Measurements from ENCODE around the gene NHERF2. TPM values are rescaled to one million over a fixed set of nuclear protein-coding genes. Genes with fewer than 3 reads are reported as not detected.

Gene NHERF2
- polyA plus RNA-seq, 2 of the 4 experiments (the other 2 are of a cell fraction) = 32.3 to 35.0 TPM

GRCh38 chr16:2004795-2005517, 21.7 kb upstream of the NHERF2 start:
- peak overlapping the region; percentile 78; the same call in 1 of the 3 replicates for H3K4me2 ChIP-seq
- POLR2A ChIA-PET = interaction anchor here (1.0 to 1.7 kb wide), 2 partner anchors 34 to 40 kb away, joined by 4 to 11 read pairs; partner anchors contain the start of genes RPS2 and TBL3
- no peak overlapping the region for H3K4me3 ChIP-seq
- CTCF ChIA-PET = interaction anchor here (0.9 to 11.3 kb wide), 29 partner anchors 8 to 228 kb away, joined by 3 to 196 read pairs (median 7); partner anchors contain the start of genes GFER, NOXO1, PKD1 and RAB26
- no peak for DNase-seq (ENCODE audit: low read depth in 1 of 2, low spot score in 1 of 2)
- TF ChIP-seq MAZ (IDR thresholded peaks at IDR 0.05; ENCODE audit: borderline replicate concordance, low read depth, low read length) (no peak), ZNF302 (CRISPR knock-in tag; IDR thresholded peaks at IDR 0.05) (no peak), JUN (IDR thresholded peaks at IDR 0.05) (no peak), MAFK (IDR thresholded peaks at IDR 0.05; ENCODE audit: partially characterized antibody) (no peak), ZC3H11A (IDR thresholded peaks at IDR 0.05) (no peak), POLR2A (IDR thresholded peaks at IDR 0.05; ENCODE audit: low read length) (no peak), FOXS1 (CRISPR knock-in tag; IDR thresholded peaks at IDR 0.05) (no peak), REST (IDR thresholded peaks at IDR 0.05) (no peak), KDM5A (IDR thresholded peaks at IDR 0.05) (no peak), ESRRA (IDR thresholded peaks at IDR 0.05; ENCODE audit: borderline replicate concordance, low read length) (no peak)
- no peaks in the 10 kb centered on the region for H3K9me3 ChIP-seq
- H3K27ac ChIP-seq = peak overlapping the region in 1 of 2 experiments; percentile 71; a peak in 2 of 6 replicates
- ATAC-seq = no peak
- H3K4me1 ChIP-seq = peaks cover 49% of the 10 kb centered on the region
- 89% methylated on average over 30 of the region's 34 CpGs for WGBS (ENCODE audit: missing lambda C conversion rate)
- no peak for FAIRE-seq

GRCh38 chr16:2005646-2006045, 21.1 kb upstream of the NHERF2 start:
- TF ChIP-seq CEBPB (IDR thresholded peaks at IDR 0.05) = no peak
- peak; percentile 14; the same call in 1 of the 3 replicates for TF ChIP-seq CTCF (IDR thresholded peaks at IDR 0.05)
- TF ChIP-seq RAD21 (conservative IDR thresholded peaks at IDR 0.05 in 1 of 2, IDR thresholded peaks at IDR 0.05 in 1 of 2) = peak; percentile 43 to 62
- no peaks in the 10 kb centered on the region for H3K9me3 ChIP-seq
- H3K4me3 ChIP-seq = no peak overlapping the region
- ATAC-seq (peak in 1 of 2 experiments; percentile 9; a peak in 2 of 6 replicates), FAIRE-seq (no peak), DNase-seq (ENCODE audit: low read depth in 1 of 2, low spot score in 1 of 2) (peak in 1 of 2 experiments; percentile 64)
- CTCF ChIA-PET = interaction anchor here (0.9 to 11.3 kb wide), 13 partner anchors 8 to 146 kb away, joined by 3 to 196 read pairs (median 15); partner anchors contain the start of genes GFER, NOXO1, RAB26 and RNF151
- peaks cover 52% of the 10 kb centered on the region for H3K4me1 ChIP-seq
- 84% methylated on average over 11 of the region's 21 CpGs for WGBS (ENCODE audit: missing lambda C conversion rate)
- no peak overlapping the region for H3K4me2 ChIP-seq
- H3K27ac ChIP-seq = peak overlapping the region in 1 of 2 experiments; percentile 19; a peak in 1 of 6 replicates
- POLR2A ChIA-PET = no interaction called here

- no peak overlapping the region for H3K4me3 ChIP-seq
- 87% methylated on average over 8 of the region's 8 CpGs for WGBS (ENCODE audit: missing lambda C conversion rate)
- no peak overlapping the region for H3K4me2 ChIP-seq
- CTCF ChIA-PET = interaction anchor here (1.5 to 11.3 kb wide), 5 partner anchors 16 to 139 kb away, joined by 3 to 196 read pairs (median 52); partner anchors contain the start of genes GFER, NOXO1, RAB26 and RNF151
- DNase-seq (ENCODE audit: low read depth in 1 of 2, low spot score in 1 of 2) = no peak
- no peaks in the 10 kb centered on the region for H3K9me3 ChIP-seq
- POLR2A ChIA-PET = no interaction called here
- no peak for FAIRE-seq
- H3K27ac ChIP-seq = peak overlapping the region in 1 of 2 experiments; percentile 95; a peak in 2 of 6 replicates
- no peak for ATAC-seq
- H3K4me1 ChIP-seq = peaks cover 55% of the 10 kb centered on the region
- TF ChIP-seq RARB (CRISPR knock-in tag; IDR thresholded peaks at IDR 0.05) (no peak), HMGXB4 (CRISPR knock-in tag; IDR thresholded peaks at IDR 0.05; ENCODE audit: borderline replicate concordance) (no peak), E2F6 (IDR thresholded peaks at IDR 0.05; ENCODE audit: borderline replicate concordance, low read depth) (no peak), ZSCAN20 (CRISPR knock-in tag; IDR thresholded peaks at IDR 0.05) (no peak), GATA3 (IDR thresholded peaks at IDR 0.05; ENCODE audit: borderline replicate concordance) (no peak), NFE2L2 (conservative IDR thresholded peaks at IDR 0.05; ENCODE audit: low read length) (no peak), BHLHE40 (IDR thresholded peaks at IDR 0.05; ENCODE audit: low read depth, low read length) (no peak), POLR2A (IDR thresholded peaks at IDR 0.05; ENCODE audit: low read length) (no peak), PHF8 (IDR thresholded peaks at IDR 0.05; ENCODE audit: borderline replicate concordance, low read depth) (no peak), ZC3H11A (IDR thresholded peaks at IDR 0.05) (no peak), SREBF2 (IDR thresholded peaks at IDR 0.05) (no peak)
Observed at GRCh38 chr16:2006317-2006716, 20.4 kb upstream of the NHERF2 start.
